Measurements from ENCODE around the gene GPHB5.
"Not testable (repeated sequence)": the region's sequence is repeated elsewhere in the genome, so short reads cannot be mapped to it uniquely, and the experiment has no call there.

Gene GPHB5

GRCh38 chr14:63295231-63295685 is 23.5 kb downstream of the GPHB5 start:
- DNase-seq (ENCODE audit: low read depth in 2 of 2) = no peak

- DNase-seq (ENCODE audit: low read depth in 2 of 2) = no peak
Measured at GRCh38 chr14:63292805-63293204, 25.9 kb downstream of the GPHB5 start.

GRCh38 chr14:63290741-63291430 is 27.8 kb downstream of the GPHB5 start:
- no peak for DNase-seq (ENCODE audit: low read depth in 2 of 2)

DNA sequence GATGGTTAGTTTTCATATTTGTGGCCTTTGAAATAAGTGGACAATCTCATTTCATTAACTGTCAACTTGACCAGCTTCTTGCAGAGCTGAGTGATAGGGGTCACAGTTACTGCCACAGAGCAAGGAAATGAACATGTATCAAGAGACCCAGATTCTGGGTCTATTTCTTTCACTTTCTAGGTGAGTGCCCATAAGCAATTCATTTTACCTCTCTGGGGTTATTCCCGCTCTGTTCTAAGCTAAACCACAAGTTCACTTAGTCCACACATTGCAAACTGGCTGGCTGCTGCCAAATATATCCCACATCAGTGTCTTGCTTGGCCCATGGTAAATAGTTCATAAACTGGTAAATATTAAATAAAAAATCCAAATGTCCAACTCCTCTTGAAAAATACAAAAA is 29.9 kb downstream of the GPHB5 start:
- no peak for DNase-seq (ENCODE audit: low read depth in 2 of 2)

DNA sequence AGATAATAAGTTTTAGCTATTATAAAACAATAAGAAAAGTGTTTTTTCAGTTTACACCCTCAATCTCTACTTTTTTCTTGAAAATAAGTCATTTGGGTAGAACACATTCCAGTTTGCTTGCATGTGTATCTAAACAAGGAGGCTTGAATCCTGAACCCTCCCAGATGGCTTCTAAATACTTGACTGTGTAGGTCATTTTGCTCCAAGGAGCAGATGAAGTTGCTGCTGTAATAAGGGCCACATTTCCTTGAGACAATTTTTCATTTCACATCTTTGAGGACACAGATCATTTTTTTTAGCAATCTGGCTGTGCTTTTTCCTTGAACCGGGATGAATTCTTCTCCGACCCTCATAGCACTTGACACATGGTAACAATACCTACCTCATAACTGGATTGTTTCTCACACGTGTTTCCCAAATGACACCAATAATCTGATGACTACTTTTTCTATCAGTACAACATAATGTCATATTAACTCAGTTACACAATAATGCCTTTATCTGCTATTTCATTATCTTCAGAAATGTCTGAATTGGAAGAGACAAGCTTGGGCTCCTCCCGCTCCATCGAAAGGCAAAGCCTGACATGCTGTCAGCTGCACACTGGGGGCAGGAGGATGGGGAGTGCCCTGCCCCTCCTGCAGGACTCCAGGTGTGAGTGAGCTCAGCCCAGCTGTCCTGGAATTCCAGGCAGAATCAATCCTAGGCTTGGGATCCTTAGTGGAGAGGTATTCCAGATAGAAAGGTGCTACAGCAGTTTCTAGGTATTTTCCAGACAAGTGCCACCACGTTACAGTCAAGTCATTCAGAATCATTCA is 30.9 kb downstream of the GPHB5 start:
- DNase-seq (ENCODE audit: low read depth in 2 of 2) = no peak

DNA sequence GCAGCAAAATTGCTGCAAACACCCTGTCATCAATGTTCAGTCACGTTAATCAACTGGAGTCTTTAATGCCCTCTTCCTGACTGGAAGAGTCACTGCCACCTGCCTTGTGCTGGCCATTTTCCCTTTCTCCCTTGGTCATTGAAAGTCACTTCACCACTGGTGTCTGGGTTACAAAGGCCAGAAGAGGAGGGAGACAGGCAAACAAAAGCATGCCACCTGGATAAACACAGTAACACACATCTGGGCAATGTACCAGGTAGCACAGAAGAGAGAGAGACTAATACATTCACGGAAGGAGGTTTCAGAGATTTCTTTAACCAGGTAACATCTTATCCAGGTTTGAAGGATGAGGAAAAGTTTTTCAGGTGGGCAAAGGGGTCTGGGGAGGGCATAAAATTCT is 32.7 kb downstream of the GPHB5 start:
- no peak for DNase-seq (ENCODE audit: low read depth in 2 of 2)

- no peak for DNase-seq (ENCODE audit: low read depth in 2 of 2)
Measured at GRCh38 chr14:63283884-63284248, 34.9 kb downstream of the GPHB5 start.

- no peak for DNase-seq (ENCODE audit: low read depth in 2 of 2)
Measured at GRCh38 chr14:63282997-63283883, 35.5 kb downstream of the GPHB5 start.

GRCh38 chr14:63279933-63280332 is 38.8 kb downstream of the GPHB5 start:
- DNase-seq (ENCODE audit: low read depth in 2 of 2) = not testable (repeated sequence)

GRCh38 chr14:63277591-63278183 is 41.0 kb downstream of the GPHB5 start:
- no peak for DNase-seq (ENCODE audit: low read depth in 2 of 2)

DNA sequence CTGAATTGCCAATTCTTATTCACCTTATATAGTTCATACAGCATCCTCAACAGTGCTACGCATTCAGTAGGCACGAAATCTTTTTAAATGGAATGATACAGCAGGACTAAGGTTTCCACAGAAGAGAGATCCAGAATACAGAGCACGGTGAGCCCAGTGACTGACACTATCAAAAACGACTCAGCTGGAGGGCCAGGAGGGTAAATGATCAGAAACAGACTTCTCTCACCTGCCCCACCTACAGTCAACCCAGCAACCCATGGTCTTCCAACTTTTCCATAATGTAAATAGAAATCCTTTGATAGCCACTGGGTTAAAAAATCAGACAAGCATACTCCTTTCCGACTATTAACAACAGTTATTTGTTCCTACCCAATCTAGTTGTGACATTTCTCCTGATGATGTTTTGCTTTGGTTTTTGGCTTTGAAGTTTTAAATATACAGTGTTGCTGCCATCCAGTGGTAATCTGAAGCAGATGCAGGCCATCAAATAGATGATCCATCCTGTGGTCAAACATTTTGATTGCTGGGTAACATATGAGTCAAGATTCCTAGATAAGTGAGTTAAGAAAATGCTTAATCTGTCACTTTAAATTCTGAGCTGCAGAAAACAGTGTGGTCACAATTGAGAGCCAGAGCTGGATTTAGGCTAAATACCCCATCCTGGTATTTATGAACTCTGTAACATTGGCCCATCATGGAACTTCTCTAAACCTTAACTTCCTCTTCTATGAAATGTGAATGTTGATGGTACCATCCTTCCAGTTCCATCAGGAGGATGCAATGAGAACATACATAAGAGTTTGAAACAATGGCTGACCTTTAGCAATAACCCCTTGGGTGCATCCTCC is 42.0 kb downstream of the GPHB5 start:
- DNase-seq (ENCODE audit: low read depth in 2 of 2) = no peak

DNA sequence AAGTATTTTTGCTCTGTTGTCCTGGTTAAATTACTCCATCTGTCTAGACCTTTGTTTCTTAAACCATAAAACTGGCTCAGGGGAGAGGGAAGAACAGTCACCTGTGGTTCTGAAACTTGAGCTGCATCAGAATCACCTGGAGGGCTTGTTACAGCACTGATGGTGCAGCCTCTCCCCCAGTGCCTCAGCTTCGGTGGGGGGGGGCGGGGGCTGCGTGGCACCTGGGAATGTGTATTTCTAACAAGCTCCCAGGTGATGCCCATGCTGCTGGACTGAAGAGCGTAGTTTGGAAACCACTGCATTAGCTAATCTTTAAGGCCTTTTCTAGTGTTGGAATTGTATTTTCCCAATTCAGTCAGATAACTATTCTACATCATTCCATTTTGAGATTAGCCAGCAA is 42.7 kb downstream of the GPHB5 start:
- DNase-seq (ENCODE audit: low read depth in 2 of 2) = no peak

DNA sequence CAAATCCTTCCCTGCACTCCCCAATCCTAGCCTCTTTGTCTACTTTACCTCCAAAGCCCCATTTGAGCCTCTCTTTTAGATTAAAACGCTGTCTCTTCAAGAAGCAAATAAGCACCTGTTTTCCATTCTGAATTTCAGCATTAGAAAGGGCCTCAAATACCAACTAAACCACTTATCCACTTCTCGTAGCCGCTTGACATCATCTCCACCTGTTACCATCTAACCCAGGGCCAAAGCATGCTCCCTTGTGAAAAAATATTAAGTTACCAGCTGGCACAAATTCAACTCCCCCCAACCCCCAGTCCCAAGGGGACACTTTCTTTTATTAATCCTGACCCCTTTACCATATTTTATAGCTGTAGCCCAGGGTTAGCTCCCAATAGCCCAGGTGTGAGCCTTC is 43.1 kb downstream of the GPHB5 start:
- no peak for DNase-seq (ENCODE audit: low read depth in 2 of 2)

GRCh38 chr14:63273717-63274655 is 44.7 kb downstream of the GPHB5 start:
- no peak for DNase-seq (ENCODE audit: low read depth in 2 of 2)

- no peak for DNase-seq (ENCODE audit: low read depth in 2 of 2)
Measured at GRCh38 chr14:63273129-63273528, 45.6 kb downstream of the GPHB5 start.

DNA sequence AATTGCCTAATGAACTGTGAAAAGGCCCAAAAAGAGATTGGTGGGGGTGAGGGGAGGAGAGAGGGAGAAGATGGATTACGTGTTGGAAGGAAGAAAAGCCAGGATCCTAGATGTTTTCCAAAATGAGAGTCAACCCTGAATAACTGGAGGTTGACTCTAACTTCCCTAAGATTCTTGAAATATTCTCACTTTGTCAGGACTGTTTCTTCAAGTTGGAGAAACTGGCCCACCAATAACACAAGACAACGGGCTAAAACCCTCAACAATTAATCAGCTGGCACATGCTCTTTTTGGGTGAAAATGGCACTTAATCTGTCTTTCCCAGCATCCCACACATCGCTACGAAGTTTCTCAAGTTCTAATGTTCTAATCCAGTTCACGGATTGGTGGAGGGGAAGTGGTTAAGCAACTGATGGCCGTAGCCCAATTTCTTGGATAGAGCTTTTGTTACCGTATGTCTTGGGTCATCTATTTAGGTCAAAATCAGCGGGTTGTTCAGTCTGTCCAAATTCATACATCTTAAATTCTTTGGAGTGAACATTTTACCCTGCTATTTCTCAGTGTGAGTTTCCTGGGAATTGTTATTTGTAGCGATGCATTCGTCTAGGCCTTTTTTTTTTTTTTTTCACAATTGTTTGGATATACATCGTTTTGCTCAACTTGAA is 49.0 kb downstream of the GPHB5 start:
- no peak for DNase-seq (ENCODE audit: low read depth in 2 of 2)

GRCh38 chr14:63268771-63269170 is 50.0 kb downstream of the GPHB5 start:
- DNase-seq (ENCODE audit: low read depth in 2 of 2) = no peak

GRCh38 chr14:63267171-63267570 is 51.6 kb downstream of the GPHB5 start:
- no peak for DNase-seq (ENCODE audit: low read depth in 2 of 2)

- no peak for DNase-seq (ENCODE audit: low read depth in 2 of 2)
Measured at GRCh38 chr14:63266106-63266505, 52.6 kb downstream of the GPHB5 start.
